ENCODE data around the gene RNLS.

DNA sequence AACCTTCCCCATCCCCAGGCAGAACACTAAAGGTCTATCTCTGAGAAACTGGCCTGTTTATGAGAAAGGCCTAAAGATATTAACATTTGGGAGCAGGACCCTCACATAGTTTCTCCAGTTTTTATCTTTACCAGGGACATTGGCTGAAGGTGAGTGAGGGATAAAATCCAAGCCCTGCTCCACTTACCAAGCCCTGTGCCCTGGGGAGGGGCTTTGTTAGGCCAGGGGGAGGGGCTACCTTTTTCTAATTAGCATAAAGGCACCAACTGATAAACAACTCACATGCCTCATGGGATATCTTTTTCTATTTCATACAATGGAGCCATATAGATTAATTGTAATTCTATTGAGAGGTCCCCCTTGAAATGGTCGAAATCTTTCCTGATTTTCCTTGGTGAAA is 55.9 kb downstream of the RNLS start:
- TF ChIP-seq JUN (IDR thresholded peaks at IDR 0.05) (no peak), SREBF2 (IDR thresholded peaks at IDR 0.05) (no peak), JUNB (IDR thresholded peaks at IDR 0.05) (no peak), NPAS2 (CRISPR knock-in tag; IDR thresholded peaks at IDR 0.05; ENCODE audit: borderline replicate concordance) (no peak), POLR2A (IDR thresholded peaks at IDR 0.05; ENCODE audit: low read length) (no peak), EP300 (IDR thresholded peaks at IDR 0.05) (no peak), ESRRA (IDR thresholded peaks at IDR 0.05; ENCODE audit: borderline replicate concordance, low read length) (no peak), MYC (IDR thresholded peaks at IDR 0.05; ENCODE audit: borderline replicate concordance, low read length) (no peak), CHD4 (IDR thresholded peaks at IDR 0.05; ENCODE audit: borderline replicate concordance) (no peak), CHD2 (IDR thresholded peaks at IDR 0.05; ENCODE audit: low read length, partially characterized antibody) (no peak), RAD21 (conservative IDR thresholded peaks at IDR 0.05 in 1 of 2, IDR thresholded peaks at IDR 0.05 in 1 of 2) (no peak)
- TF ChIP-seq, protein P1, sequence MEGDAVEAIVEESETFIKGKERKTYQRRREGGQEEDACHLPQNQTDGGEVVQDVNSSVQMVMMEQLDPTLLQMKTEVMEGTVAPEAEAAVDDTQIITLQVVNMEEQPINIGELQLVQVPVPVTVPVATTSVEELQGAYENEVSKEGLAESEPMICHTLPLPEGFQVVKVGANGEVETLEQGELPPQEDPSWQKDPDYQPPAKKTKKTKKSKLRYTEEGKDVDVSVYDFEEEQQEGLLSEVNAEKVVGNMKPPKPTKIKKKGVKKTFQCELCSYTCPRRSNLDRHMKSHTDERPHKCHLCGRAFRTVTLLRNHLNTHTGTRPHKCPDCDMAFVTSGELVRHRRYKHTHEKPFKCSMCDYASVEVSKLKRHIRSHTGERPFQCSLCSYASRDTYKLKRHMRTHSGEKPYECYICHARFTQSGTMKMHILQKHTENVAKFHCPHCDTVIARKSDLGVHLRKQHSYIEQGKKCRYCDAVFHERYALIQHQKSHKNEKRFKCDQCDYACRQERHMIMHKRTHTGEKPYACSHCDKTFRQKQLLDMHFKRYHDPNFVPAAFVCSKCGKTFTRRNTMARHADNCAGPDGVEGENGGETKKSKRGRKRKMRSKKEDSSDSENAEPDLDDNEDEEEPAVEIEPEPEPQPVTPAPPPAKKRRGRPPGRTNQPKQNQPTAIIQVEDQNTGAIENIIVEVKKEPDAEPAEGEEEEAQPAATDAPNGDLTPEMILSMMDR (IDR thresholded peaks at IDR 0.05) = no peak
- TF ChIP-seq, protein P2, sequence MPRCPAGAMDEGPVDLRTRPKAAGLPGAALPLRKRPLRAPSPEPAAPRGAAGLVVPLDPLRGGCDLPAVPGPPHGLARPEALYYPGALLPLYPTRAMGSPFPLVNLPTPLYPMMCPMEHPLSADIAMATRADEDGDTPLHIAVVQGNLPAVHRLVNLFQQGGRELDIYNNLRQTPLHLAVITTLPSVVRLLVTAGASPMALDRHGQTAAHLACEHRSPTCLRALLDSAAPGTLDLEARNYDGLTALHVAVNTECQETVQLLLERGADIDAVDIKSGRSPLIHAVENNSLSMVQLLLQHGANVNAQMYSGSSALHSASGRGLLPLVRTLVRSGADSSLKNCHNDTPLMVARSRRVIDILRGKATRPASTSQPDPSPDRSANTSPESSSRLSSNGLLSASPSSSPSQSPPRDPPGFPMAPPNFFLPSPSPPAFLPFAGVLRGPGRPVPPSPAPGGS (IDR thresholded peaks at IDR 0.05) = no peak
